ENCODE data around the gene SERPINA6.

DNA sequence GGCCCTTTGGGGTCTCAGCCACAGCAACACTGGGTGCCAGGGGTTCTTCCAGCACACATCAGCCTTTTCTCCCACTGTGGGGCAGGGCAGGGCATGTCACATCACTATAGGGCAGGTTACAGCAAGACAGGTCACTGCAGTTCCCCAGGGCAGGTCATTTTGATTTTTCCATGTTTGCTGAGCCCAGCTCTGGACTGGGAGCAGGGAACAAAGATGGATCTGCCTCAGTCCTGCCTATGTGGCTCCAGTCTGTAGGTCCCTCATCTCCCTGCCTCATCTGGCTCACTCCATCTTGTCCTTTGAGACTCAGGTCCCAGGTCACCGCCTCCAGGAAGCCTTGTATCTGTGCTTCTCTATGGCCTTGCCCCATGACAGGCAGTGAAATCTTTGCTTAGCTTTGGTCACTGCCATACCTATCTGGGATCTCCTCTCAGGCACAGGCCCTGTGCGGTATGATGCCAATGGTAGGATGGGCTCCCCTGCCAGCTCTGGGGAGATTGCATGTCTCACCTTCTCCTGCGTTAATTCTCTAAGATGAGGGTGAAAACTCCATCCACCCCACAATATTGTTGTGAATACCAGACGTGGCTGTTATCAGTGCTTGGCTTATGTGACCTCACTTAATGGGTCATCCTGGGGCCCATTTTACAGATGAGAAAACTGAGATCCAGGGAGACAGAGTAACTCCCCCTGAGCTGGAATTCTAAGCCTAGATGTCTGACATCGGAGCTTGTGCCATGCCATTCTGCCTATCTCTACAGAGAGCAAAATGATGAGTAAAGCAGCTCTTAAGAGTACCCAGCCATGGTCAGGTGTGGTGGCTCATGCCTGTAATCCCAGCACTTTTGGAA lies 1.5 kb downstream of the SERPINA6 start:
- TF ChIP-seq, protein P1, sequence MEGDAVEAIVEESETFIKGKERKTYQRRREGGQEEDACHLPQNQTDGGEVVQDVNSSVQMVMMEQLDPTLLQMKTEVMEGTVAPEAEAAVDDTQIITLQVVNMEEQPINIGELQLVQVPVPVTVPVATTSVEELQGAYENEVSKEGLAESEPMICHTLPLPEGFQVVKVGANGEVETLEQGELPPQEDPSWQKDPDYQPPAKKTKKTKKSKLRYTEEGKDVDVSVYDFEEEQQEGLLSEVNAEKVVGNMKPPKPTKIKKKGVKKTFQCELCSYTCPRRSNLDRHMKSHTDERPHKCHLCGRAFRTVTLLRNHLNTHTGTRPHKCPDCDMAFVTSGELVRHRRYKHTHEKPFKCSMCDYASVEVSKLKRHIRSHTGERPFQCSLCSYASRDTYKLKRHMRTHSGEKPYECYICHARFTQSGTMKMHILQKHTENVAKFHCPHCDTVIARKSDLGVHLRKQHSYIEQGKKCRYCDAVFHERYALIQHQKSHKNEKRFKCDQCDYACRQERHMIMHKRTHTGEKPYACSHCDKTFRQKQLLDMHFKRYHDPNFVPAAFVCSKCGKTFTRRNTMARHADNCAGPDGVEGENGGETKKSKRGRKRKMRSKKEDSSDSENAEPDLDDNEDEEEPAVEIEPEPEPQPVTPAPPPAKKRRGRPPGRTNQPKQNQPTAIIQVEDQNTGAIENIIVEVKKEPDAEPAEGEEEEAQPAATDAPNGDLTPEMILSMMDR (IDR thresholded peaks at IDR 0.05), result no peak
- TF ChIP-seq POLR2A (IDR thresholded peaks at IDR 0.05), result no peak

Measured in thyroid gland (tissue), 4 donors.